GM20431 (cell line): Measurements from ENCODE around the gene SURF6.

Experiments
- in situ Hi-C: fragments of 300-500 bp; cut with MseI, MboI; formaldehyde crosslinking; loops from one replicate; pipeline ENCODE4 v1.15.0; 2020; ENCODE audit warnings: low sequenced_read_pairs; ENCODE audit not compliant: unreplicated experiment

The SURF6 gene

GRCh38 chr9:133368249-133368881 lies 32.4 kb upstream of the SURF6 start:
- in situ Hi-C loops, result no loop called here

GRCh38 chr9:133367778-133368177 lies 31.8 kb upstream of the SURF6 start:
- in situ Hi-C loops, result no loop called here

GRCh38 chr9:133367221-133367620 lies 31.2 kb upstream of the SURF6 start:
- in situ Hi-C loops, result no loop called here

- in situ Hi-C loops, result no loop called here
Observed at GRCh38 chr9:133366435-133366834, 30.4 kb upstream of the SURF6 start.

GRCh38 chr9:133362359-133363044 lies 26.5 kb upstream of the SURF6 start:
- in situ Hi-C loops, result no loop called here

GRCh38 chr9:133361507-133362092 lies 25.6 kb upstream of the SURF6 start:
- in situ Hi-C loops, result no loop called here

- in situ Hi-C loops, result no loop called here
Observed at GRCh38 chr9:133360400-133361393, 24.7 kb upstream of the SURF6 start.

- in situ Hi-C loops, result no loop called here
Observed at GRCh38 chr9:133359399-133360175, 23.6 kb upstream of the SURF6 start.

GRCh38 chr9:133357656-133358055 lies 21.7 kb upstream of the SURF6 start:
- in situ Hi-C loops, result no loop called here

- in situ Hi-C loops, result no loop called here
Observed at GRCh38 chr9:133356391-133357091, 20.6 kb upstream of the SURF6 start, which contains the start of the genes SURF1 and SURF2. TSS of gene SURF1 (minus strand) at chr9:133356487. CDS start at chr9:133356453, 34 bp downstream. TSS of gene SURF2 (plus strand) at chr9:133356550. CDS start at chr9:133356593, 43 bp downstream.

- in situ Hi-C loops, result no loop called here
Observed at GRCh38 chr9:133355881-133356357, 19.9 kb upstream of the SURF6 start.

- in situ Hi-C loops, result no loop called here
Observed at GRCh38 chr9:133354766-133355165, 18.8 kb upstream of the SURF6 start.

GRCh38 chr9:133353548-133353947 lies 17.6 kb upstream of the SURF6 start:
- in situ Hi-C loops, result no loop called here

GRCh38 chr9:133352635-133353340 lies 16.8 kb upstream of the SURF6 start:
- in situ Hi-C loops, result no loop called here

GRCh38 chr9:133351908-133352634 lies 16.1 kb upstream of the SURF6 start:
- in situ Hi-C loops, result no loop called here

- in situ Hi-C loops, result no loop called here
Observed at GRCh38 chr9:133351526-133351907, 15.5 kb upstream of the SURF6 start.

GRCh38 chr9:133349965-133350616 lies 14.1 kb upstream of the SURF6 start:
- in situ Hi-C loops, result no loop called here
